A673 (cell line): Measurements from ENCODE around the gene RHOF. TPM values are rescaled to one million over a fixed set of nuclear protein-coding genes. Genes with fewer than 3 reads are reported as not detected.
A peak's percentile ranks its signal among the peaks of the same experiment; 100 is the strongest.

Experiments
- BruUV-seq: library from RNA; stranded (reverse); fragments of 400-500 nt; replicated peaks from 2 replicates; lab custom pipeline; 2021; lab: Mats Ljungman, UMichigan
- CTCF ChIA-PET: fragments of 300-600 bp; sonication (Branson Sonifier 250); formaldehyde crosslinking; loops from one replicate; lab custom pipeline; 2022; ENCODE audit warnings: antibody characterized with exemption; lab: Charles Lee
- POLR2A ChIA-PET: fragments of 300-600 bp; sonication (Branson Sonifier 250); formaldehyde crosslinking; loops from one replicate; lab custom pipeline; 2022; ENCODE audit warnings: antibody characterized with exemption; ENCODE audit not compliant: low non-redundant PET; lab: Charles Lee
- DNase-seq: peaks from one replicate; pipeline ENCODE4 v3.0.0-alpha.2; 2015; ENCODE audit warnings: low spot score
- H3K27ac ChIP-seq: fragments of 200-600 bp; sonication (generic); 2 replicates; pipeline ENCODE4 v1.5.1; 2016; ENCODE audit warnings: mixed run types, low read depth, mild to moderate bottlenecking, mixed read lengths, antibody characterized with exemption, low read length; ENCODE audit not compliant: poor library complexity, severe bottlenecking
- H3K27me3 ChIP-seq: fragments of 200-600 bp; sonication (generic); replicated peaks from 2 replicates; pipeline ENCODE4 v1.6.1; 2017; ENCODE audit warnings: mixed run types, low read depth, mild to moderate bottlenecking, mixed read lengths, antibody characterized with exemption, low read length; ENCODE audit not compliant: insufficient read depth, poor library complexity
- H3K36me3 ChIP-seq: fragments of 200-600 bp; sonication (generic); 2 replicates; pipeline ENCODE4 v1.6.1; 2016; ENCODE audit warnings: mixed run types, mild to moderate bottlenecking, mixed read lengths, antibody characterized with exemption, low read length; ENCODE audit not compliant: insufficient read depth, poor library complexity, severe bottlenecking
- H3K4me1 ChIP-seq: fragments of 200-600 bp; sonication (generic); 2 replicates; pipeline ENCODE4 v1.6.1; 2017; ENCODE audit warnings: mixed run types, mild to moderate bottlenecking, mixed read lengths, antibody characterized with exemption, low read length; ENCODE audit not compliant: insufficient read depth, poor library complexity, severe bottlenecking
- H3K4me3 ChIP-seq: fragments of 200-600 bp; sonication (generic); 2 replicates; pipeline ENCODE4 v1.5.1; 2016; ENCODE audit warnings: low read depth, mixed run types, mild to moderate bottlenecking, mixed read lengths, low read length; ENCODE audit not compliant: poor library complexity, severe bottlenecking
- H3K9me3 ChIP-seq: fragments of 200-600 bp; sonication (generic); 2 replicates; pipeline ENCODE4 v1.6.1; 2016; ENCODE audit warnings: mixed run types, low read depth, mild to moderate bottlenecking, mixed read lengths, antibody characterized with exemption, low read length; ENCODE audit not compliant: poor library complexity, severe bottlenecking
- CTCF ChIP-seq: fragments of 300-800, 200-600 bp; sonication (generic); conservative IDR thresholded peaks from 2 replicates; pipeline ENCODE4 v1.5.1; 2017; ENCODE audit warnings: low read depth, mild to moderate bottlenecking, antibody characterized with exemption, low read length, moderate library complexity, mixed read lengths
- EZH2 ChIP-seq: fragments of 200-600 bp; sonication (generic); IDR thresholded peaks from 2 replicates; pipeline ENCODE4 v1.6.1; 2017; ENCODE audit warnings: borderline replicate concordance, low read depth, mild to moderate bottlenecking, mixed read lengths, antibody characterized with exemption, low read length; ENCODE audit not compliant: poor library complexity, severe bottlenecking
- intact Hi-C: fragments of 100-400 bp; cut with micrococcal nuclease; formaldehyde crosslinking; loops from one replicate; pipeline ENCODE4 v1.10.0; 2022; ENCODE audit not compliant: unreplicated experiment
- total RNA-seq: library from RNA; stranded (reverse); gene quantifications from 2 replicates; pipeline ENCODE4 v1.2.3, GENCODE V29; 2021

Gene RHOF
- total RNA-seq, 1 experiment from 2014 or later = 21.1 TPM

- ChIA-PET POLR2A (no interaction called here), CTCF (no interaction called here)
- Histone ChIP-seq H3K4me1 (no peaks in the 10 kb centered on the region), H3K9me3 (no peaks in the 10 kb centered on the region), H3K27ac (no peak overlapping the region), H3K4me3 (no peak overlapping the region), H3K27me3 (no peaks in the 10 kb centered on the region), H3K36me3 (no peaks in the 10 kb centered on the region)
- intact Hi-C loops = no loop called here
- no peak for DNase-seq
- BruUV-seq = no TSS peak
- no peak for TF ChIP-seq CTCF
- TF ChIP-seq EZH2 = no peak
Measured at GRCh38 chr12:121766290-121767039, 27.0 kb downstream of the RHOF start.

GRCh38 chr12:121765573-121765972 is 27.9 kb downstream of the RHOF start:
- H3K4me3 ChIP-seq = no peak overlapping the region
- H3K27ac ChIP-seq = no peak overlapping the region
- no peaks in the 10 kb centered on the region for H3K27me3 ChIP-seq
- ChIA-PET POLR2A (no interaction called here), CTCF (interaction anchor here (0.6 kb wide), 1 partner anchor 29 kb away, joined by 3 read pairs; no protein-coding TSS in a partner anchor)
- H3K4me1 ChIP-seq = no peaks in the 10 kb centered on the region
- H3K9me3 ChIP-seq = no peaks in the 10 kb centered on the region
- TF ChIP-seq EZH2 (no peak), CTCF (no peak)
- H3K36me3 ChIP-seq = no peaks in the 10 kb centered on the region
- peak; percentile 74 for DNase-seq
- no TSS peak for BruUV-seq
- intact Hi-C loops = no loop called here

GRCh38 chr12:121764808-121765207 is 28.7 kb downstream of the RHOF start:
- Histone ChIP-seq H3K27ac (no peak overlapping the region), H3K27me3 (no peaks in the 10 kb centered on the region), H3K9me3 (no peaks in the 10 kb centered on the region), H3K36me3 (no peaks in the 10 kb centered on the region), H3K4me1 (no peaks in the 10 kb centered on the region), H3K4me3 (no peak overlapping the region)
- intact Hi-C loops = no loop called here
- no TSS peak for BruUV-seq
- CTCF ChIA-PET = interaction anchor here (0.6 kb wide), 1 partner anchor 30 kb away, joined by 3 read pairs; no protein-coding TSS in a partner anchor
- TF ChIP-seq EZH2 = no peak
- no peak for TF ChIP-seq CTCF
- POLR2A ChIA-PET = no interaction called here
- DNase-seq = no peak
